H1 (cell line): ENCODE measurements around the gene SARNP. TPM values are rescaled to one million over a fixed set of nuclear protein-coding genes. Genes with fewer than 3 reads are reported as not detected.

Experiments used
- ATF2 ChIP-seq: IDR thresholded peaks from 2 replicates; pipeline ENCODE4 v1.6.1; 2012; ENCODE audit warnings: low read length, inconsistent platforms
- CBX8 ChIP-seq: fragments of 300-800, 300-1000 bp; sonication (generic); IDR thresholded peaks from 2 replicates; pipeline ENCODE4 v1.7.1; 2016; ENCODE audit warnings: low read depth, low read length, borderline replicate concordance
- KDM5A ChIP-seq: fragments of 200-600 bp; IDR thresholded peaks from 2 replicates; pipeline ENCODE4 v1.7.1; 2012; ENCODE audit warnings: mild to moderate bottlenecking, low read length, inconsistent platforms, mixed read lengths
- SP4 ChIP-seq: IDR thresholded peaks from 2 replicates; pipeline ENCODE4 v1.6.1; 2012; ENCODE audit warnings: low read length, inconsistent platforms
- SRF ChIP-seq: IDR thresholded peaks from 2 replicates; pipeline ENCODE4 v1.6.1; 2011; ENCODE audit warnings: mild to moderate bottlenecking, low read depth, low read length, moderate library complexity
- TBP ChIP-seq: IDR thresholded peaks from 2 replicates; pipeline ENCODE4 v1.6.1; 2011; ENCODE audit warnings: low read depth, low read length, improper control_type of control experiment
- USF2 ChIP-seq: IDR thresholded peaks from 2 replicates; pipeline ENCODE4 v1.6.1; 2011; ENCODE audit warnings: low read length, improper control_type of control experiment
- polyA plus RNA-seq, 7 experiments: library from polyadenylated mRNA; depleted of rRNA in 3 of 7; stranded (reverse) in 5 of 7; unstranded in 2 of 7; fragments of >200 nt in 5 of 7; fragments of 200-250 nt in 2 of 7; gene quantifications; 1 replicate in 5 of 7; 2 replicates in 1 of 7; 4 replicates in 1 of 7; pipeline versions ENCODE4 v1.2.1 to v1.2.3, GENCODE V29; 2011 to 2013; ENCODE audit warnings: missing spikeins in 2 of 7, mixed read lengths in 2 of 7
- total RNA-seq: library from RNA; stranded (reverse); fragmentation: NEBNext Ultra II Directional; extraction: Animal tissue kit (Norgen Biotek cat#: 25700); gene quantifications from 2 replicates; pipeline ENCODE4 v1.2.1, GENCODE V29; 2021
- TF ChIP-seq, protein P1 (sequence below): fragments of 300-600 bp; sonication (generic); IDR thresholded peaks from 2 replicates; pipeline ENCODE4 v1.7.1; 2012; ENCODE audit warnings: low read length, moderate library complexity, mild to moderate bottlenecking, inconsistent platforms; ENCODE audit not compliant: insufficient replicate concordance

SARNP gene
- total and polyA plus RNA-seq, 2 of the 8 experiments (the other 6 are each of a cell fraction or from before 2014, with no cell fraction given) = 114 to 226 TPM

GRCh38 chr12:55742719-55743405 lies 74.7 kb downstream of the SARNP start, which contains the start of gene GDF11 (continued):
- TF ChIP-seq, protein P1, sequence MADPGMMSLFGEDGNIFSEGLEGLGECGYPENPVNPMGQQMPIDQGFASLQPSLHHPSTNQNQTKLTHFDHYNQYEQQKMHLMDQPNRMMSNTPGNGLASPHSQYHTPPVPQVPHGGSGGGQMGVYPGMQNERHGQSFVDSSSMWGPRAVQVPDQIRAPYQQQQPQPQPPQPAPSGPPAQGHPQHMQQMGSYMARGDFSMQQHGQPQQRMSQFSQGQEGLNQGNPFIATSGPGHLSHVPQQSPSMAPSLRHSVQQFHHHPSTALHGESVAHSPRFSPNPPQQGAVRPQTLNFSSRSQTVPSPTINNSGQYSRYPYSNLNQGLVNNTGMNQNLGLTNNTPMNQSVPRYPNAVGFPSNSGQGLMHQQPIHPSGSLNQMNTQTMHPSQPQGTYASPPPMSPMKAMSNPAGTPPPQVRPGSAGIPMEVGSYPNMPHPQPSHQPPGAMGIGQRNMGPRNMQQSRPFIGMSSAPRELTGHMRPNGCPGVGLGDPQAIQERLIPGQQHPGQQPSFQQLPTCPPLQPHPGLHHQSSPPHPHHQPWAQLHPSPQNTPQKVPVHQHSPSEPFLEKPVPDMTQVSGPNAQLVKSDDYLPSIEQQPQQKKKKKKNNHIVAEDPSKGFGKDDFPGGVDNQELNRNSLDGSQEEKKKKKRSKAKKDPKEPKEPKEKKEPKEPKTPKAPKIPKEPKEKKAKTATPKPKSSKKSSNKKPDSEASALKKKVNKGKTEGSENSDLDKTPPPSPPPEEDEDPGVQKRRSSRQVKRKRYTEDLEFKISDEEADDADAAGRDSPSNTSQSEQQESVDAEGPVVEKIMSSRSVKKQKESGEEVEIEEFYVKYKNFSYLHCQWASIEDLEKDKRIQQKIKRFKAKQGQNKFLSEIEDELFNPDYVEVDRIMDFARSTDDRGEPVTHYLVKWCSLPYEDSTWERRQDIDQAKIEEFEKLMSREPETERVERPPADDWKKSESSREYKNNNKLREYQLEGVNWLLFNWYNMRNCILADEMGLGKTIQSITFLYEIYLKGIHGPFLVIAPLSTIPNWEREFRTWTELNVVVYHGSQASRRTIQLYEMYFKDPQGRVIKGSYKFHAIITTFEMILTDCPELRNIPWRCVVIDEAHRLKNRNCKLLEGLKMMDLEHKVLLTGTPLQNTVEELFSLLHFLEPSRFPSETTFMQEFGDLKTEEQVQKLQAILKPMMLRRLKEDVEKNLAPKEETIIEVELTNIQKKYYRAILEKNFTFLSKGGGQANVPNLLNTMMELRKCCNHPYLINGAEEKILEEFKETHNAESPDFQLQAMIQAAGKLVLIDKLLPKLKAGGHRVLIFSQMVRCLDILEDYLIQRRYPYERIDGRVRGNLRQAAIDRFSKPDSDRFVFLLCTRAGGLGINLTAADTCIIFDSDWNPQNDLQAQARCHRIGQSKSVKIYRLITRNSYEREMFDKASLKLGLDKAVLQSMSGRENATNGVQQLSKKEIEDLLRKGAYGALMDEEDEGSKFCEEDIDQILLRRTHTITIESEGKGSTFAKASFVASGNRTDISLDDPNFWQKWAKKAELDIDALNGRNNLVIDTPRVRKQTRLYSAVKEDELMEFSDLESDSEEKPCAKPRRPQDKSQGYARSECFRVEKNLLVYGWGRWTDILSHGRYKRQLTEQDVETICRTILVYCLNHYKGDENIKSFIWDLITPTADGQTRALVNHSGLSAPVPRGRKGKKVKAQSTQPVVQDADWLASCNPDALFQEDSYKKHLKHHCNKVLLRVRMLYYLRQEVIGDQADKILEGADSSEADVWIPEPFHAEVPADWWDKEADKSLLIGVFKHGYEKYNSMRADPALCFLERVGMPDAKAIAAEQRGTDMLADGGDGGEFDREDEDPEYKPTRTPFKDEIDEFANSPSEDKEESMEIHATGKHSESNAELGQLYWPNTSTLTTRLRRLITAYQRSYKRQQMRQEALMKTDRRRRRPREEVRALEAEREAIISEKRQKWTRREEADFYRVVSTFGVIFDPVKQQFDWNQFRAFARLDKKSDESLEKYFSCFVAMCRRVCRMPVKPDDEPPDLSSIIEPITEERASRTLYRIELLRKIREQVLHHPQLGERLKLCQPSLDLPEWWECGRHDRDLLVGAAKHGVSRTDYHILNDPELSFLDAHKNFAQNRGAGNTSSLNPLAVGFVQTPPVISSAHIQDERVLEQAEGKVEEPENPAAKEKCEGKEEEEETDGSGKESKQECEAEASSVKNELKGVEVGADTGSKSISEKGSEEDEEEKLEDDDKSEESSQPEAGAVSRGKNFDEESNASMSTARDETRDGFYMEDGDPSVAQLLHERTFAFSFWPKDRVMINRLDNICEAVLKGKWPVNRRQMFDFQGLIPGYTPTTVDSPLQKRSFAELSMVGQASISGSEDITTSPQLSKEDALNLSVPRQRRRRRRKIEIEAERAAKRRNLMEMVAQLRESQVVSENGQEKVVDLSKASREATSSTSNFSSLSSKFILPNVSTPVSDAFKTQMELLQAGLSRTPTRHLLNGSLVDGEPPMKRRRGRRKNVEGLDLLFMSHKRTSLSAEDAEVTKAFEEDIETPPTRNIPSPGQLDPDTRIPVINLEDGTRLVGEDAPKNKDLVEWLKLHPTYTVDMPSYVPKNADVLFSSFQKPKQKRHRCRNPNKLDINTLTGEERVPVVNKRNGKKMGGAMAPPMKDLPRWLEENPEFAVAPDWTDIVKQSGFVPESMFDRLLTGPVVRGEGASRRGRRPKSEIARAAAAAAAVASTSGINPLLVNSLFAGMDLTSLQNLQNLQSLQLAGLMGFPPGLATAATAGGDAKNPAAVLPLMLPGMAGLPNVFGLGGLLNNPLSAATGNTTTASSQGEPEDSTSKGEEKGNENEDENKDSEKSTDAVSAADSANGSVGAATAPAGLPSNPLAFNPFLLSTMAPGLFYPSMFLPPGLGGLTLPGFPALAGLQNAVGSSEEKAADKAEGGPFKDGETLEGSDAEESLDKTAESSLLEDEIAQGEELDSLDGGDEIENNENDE = no peak
- no peak for TF ChIP-seq SRF
- TF ChIP-seq SP4 = no peak
- no peak for TF ChIP-seq USF2
- TF ChIP-seq KDM5A = no peak
- TF ChIP-seq TBP = peak; percentile 77
- no peak for TF ChIP-seq ATF2
- no peak for TF ChIP-seq CBX8
